ENCODE results near the gene FRMD4A. TPM values are rescaled to one million over a fixed set of nuclear protein-coding genes. Genes with fewer than 3 reads are reported as not detected.
"Not testable (repeated sequence)": the region's sequence is repeated elsewhere in the genome, so short reads cannot be mapped to it uniquely, and the experiment has no call there.

FRMD4A gene
- total RNA-seq, 1 donor from 2014 or later, result 0.64 TPM

DNA sequence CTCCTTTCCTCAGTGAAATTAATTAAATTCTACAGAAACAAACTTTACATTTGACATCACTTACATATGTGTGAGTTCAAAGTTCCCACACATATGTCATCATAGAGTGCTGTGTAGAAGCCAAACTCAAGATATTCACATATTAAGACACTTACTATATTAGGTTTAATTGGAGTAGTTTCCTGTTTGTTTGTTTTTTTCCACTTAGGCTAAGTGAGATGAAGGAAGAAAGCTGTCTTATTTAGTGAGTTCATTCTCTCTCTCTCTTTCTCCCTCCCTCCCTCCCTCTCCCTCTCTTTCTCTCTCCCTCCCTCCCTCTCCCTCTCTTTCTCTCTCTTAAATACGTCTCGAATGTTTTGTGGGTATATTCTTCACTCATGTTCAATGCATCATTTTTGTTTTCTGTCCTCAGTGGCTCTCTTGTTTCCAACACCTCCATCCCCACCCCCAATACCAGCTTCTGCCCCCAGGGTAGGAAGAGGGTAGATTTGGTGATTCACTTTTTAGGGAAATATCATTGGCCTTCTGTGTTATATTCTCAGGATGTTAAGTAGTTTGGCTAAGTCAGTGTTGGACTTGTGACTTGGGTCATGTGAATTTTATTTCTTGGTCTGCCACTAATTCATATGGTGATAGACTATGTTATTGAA lies 262.0 kb downstream of the FRMD4A start:
- ChIA-PET CTCF (no interaction called here), POLR2A (no interaction called here)
- TF ChIP-seq, protein P1, sequence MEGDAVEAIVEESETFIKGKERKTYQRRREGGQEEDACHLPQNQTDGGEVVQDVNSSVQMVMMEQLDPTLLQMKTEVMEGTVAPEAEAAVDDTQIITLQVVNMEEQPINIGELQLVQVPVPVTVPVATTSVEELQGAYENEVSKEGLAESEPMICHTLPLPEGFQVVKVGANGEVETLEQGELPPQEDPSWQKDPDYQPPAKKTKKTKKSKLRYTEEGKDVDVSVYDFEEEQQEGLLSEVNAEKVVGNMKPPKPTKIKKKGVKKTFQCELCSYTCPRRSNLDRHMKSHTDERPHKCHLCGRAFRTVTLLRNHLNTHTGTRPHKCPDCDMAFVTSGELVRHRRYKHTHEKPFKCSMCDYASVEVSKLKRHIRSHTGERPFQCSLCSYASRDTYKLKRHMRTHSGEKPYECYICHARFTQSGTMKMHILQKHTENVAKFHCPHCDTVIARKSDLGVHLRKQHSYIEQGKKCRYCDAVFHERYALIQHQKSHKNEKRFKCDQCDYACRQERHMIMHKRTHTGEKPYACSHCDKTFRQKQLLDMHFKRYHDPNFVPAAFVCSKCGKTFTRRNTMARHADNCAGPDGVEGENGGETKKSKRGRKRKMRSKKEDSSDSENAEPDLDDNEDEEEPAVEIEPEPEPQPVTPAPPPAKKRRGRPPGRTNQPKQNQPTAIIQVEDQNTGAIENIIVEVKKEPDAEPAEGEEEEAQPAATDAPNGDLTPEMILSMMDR (IDR thresholded peaks at IDR 0.05), result no peak
- no peaks in the 10 kb centered on the region for H3K36me3 Mint-ChIP-seq (ENCODE audit: low read depth)
- H3K27me3 Mint-ChIP-seq, result peaks cover 21% of the 10 kb centered on the region
- H3K4me1 Mint-ChIP-seq, result no peaks in the 10 kb centered on the region
- no peak for ATAC-seq (ENCODE audit: low read depth)
- intact Hi-C loops (cut with micrococcal nuclease), result no loop called here
- H3K27ac Mint-ChIP-seq, result no peak overlapping the region
- DNase-seq, result no peak
- H3K9me3 Mint-ChIP-seq, result peaks cover 11% of the 10 kb centered on the region
- no peak overlapping the region for H3K4me3 Mint-ChIP-seq

DNA sequence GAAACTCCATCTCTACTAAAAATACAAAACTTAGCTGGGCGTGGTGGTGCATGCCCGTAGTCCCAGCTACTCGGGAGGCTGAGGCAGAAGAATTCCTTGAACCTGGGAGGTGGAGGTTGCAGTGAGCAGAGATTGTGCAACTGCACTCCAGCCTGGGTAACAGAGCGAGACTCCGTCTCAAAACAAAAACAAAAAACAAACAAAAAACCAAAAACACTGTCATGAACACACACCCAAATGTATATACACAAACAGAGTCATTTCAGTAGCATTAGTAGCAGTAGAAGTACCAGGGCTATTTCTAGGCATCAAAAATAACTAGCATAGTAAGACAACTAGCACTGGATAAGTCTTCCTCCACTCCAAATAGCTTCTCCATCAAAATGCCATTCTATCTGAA lies 263.1 kb downstream of the FRMD4A start:
- Mint-ChIP-seq H3K27me3 (peaks cover 13% of the 10 kb centered on the region), H3K9me3 (peaks cover 11% of the 10 kb centered on the region)
- CTCF ChIA-PET; H3K4me3 Mint-ChIP-seq; ATAC-seq (ENCODE audit: low read depth); H3K27ac Mint-ChIP-seq; H3K4me1 Mint-ChIP-seq; H3K36me3 Mint-ChIP-seq (ENCODE audit: low read depth); DNase-seq; intact Hi-C loops (cut with micrococcal nuclease): not testable (repeated sequence)
- POLR2A ChIA-PET, result interaction anchor here (0.5 kb wide), 1 partner anchor 47 kb away, joined by 3 read pairs; no protein-coding TSS in a partner anchor

DNA sequence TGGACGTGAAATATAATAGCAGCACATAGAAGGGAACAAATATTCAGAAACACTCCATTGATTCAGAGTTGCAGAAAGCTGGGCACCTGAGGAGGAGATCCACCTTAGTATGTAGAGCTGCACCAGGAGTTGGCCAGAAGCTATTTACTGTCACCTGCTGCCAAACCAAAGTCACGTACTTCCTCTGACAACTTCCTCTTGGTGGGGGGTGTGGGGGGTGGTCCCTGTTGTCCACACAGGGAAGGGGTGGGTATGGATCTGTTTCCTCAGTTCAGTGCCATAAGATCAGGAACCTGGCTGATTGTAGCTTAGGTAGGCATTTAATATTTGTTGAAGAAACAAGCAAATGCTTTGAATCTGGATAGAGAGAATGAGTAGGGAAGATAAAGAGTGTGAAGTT lies 264.6 kb downstream of the FRMD4A start:
- POLR2A ChIA-PET, result no interaction called here
- peaks cover 11% of the 10 kb centered on the region for H3K9me3 Mint-ChIP-seq
- H3K27ac Mint-ChIP-seq, result no peak overlapping the region
- no peak overlapping the region for H3K4me3 Mint-ChIP-seq
- H3K36me3 Mint-ChIP-seq (ENCODE audit: low read depth), result no peaks in the 10 kb centered on the region
- ATAC-seq (ENCODE audit: low read depth) (no peak), DNase-seq (no peak)
- no peaks in the 10 kb centered on the region for H3K4me1 Mint-ChIP-seq
- CTCF ChIA-PET, result no interaction called here
- intact Hi-C loops (cut with micrococcal nuclease), result no loop called here
- H3K27me3 Mint-ChIP-seq, result peaks cover 12% of the 10 kb centered on the region
- TF ChIP-seq, protein P1 (IDR thresholded peaks at IDR 0.05), result no peak

DNA sequence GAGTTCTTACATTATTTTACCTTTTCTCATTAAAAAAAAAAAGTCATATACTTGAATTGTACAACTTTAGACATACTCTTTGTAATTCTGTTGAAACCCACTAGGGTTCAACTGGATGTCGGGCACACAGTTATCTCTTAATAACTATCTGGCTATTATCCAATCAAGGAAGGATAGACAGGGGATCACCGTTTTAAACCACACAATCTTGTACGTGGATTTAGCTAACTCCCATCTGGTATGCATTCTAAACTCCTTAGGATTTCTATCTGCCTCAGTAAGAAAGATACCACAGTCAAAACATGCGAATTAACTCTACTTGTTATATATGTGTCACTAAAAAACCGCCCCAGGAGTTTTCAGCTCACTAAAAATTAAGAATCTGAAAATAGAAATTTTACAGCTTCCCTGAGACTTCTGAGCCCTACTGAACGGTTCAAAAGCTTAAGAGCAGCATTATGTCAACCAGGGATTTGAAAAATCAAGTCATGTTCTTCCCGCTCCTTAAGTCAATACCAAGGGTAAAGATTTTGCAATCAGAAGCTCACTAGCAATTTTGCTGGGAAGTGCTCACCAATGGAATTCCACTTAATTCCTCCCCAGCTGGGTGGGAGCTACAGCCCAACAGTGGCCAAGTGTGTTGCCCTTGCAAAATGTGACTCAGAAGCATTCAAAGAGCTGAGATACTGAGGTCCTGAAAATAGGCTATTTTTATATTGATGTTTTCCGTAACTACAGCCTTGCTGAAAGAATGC lies 267.0 kb downstream of the FRMD4A start:
- no peak for ATAC-seq (ENCODE audit: low read depth)
- Mint-ChIP-seq H3K27ac (no peak overlapping the region), H3K4me1 (no peaks in the 10 kb centered on the region), H3K9me3 (peaks cover 11% of the 10 kb centered on the region), H3K4me3 (no peak overlapping the region), H3K27me3 (peaks cover 2% of the 10 kb centered on the region), H3K36me3 (ENCODE audit: low read depth) (no peaks in the 10 kb centered on the region)
- POLR2A ChIA-PET, result no interaction called here
- DNase-seq, result no peak
- intact Hi-C loops (cut with micrococcal nuclease), result no loop called here
- CTCF ChIA-PET, result no interaction called here
- TF ChIP-seq, protein P1 (IDR thresholded peaks at IDR 0.05), result no peak

DNA sequence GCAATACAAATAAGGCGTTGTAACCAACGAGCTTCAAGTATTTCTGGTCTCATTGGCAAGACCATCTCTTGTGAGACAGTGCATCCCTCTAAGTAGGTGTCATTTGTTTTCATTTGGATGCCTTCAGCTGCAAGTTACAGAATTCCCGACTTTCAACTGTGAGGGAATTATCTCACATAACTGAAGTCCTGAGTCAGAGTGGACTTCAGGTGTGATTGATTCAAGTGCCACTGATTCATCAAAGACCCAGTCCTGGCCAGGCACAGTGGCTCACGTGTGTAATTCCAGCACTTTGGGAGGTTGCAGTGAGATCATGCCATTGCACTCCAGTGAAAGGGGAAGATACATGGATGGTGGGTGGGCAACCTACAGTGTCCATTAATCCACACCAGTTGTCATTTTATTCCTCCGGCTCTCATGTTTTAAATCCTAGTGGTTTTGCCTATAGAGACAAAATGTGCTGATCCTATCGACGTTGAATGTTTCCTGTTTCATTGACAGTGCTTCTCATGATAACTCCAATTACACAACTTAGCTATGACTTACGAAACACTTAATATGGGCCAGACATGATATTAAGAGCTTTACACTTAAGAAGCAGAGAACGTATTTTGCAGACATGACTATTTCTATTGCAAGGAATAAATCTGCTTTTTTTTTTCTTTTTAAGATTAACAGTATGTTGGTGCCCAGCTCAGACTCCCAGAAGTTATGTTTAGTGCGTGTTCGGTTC lies 268.0 kb downstream of the FRMD4A start:
- peaks cover 8% of the 10 kb centered on the region for H3K9me3 Mint-ChIP-seq
- no peaks in the 10 kb centered on the region for H3K36me3 Mint-ChIP-seq (ENCODE audit: low read depth)
- TF ChIP-seq, protein P1 (IDR thresholded peaks at IDR 0.05), result no peak
- H3K4me3 Mint-ChIP-seq, result no peak overlapping the region
- ChIA-PET POLR2A (no interaction called here), CTCF (no interaction called here)
- no peak overlapping the region for H3K27ac Mint-ChIP-seq
- ATAC-seq (ENCODE audit: low read depth) (no peak), DNase-seq (no peak)
- H3K4me1 Mint-ChIP-seq, result no peaks in the 10 kb centered on the region
- intact Hi-C loops (cut with micrococcal nuclease), result no loop called here
- peaks cover 2% of the 10 kb centered on the region for H3K27me3 Mint-ChIP-seq

All from activated B cell treated with CpG ODN at 0.5 μM for 24 hours (primary cell).